IMR-90 (cell line): Measurements from ENCODE around the gene RNF144A. TPM values are rescaled to one million over a fixed set of nuclear protein-coding genes. Genes with fewer than 3 reads are reported as not detected.

Source experiments
- ATAC-seq: fragments of 200-7000 bp; cut with Tn5 transposase; 2 replicates; pipeline ENCODE4 v1.9.1; 2020; ENCODE audit warnings: low read depth, mild to moderate bottlenecking, moderate library complexity
- BruUV-seq: library from RNA; stranded (reverse); fragments of 400-500 nt; replicated peaks from 2 replicates; lab custom pipeline; 2021; lab: Mats Ljungman, UMichigan
- CTCF ChIA-PET: fragments of 300-600 bp; formaldehyde crosslinking; extraction: SDS; loops from one replicate; lab custom pipeline; 2021; ENCODE audit warnings: antibody characterized with exemption; lab: Yijun Ruan, JAX
- POLR2A ChIA-PET: fragments of 300-600 bp; sonication (Branson Sonifier 250); formaldehyde crosslinking; loops from one replicate; lab custom pipeline; 2022; ENCODE audit warnings: antibody characterized with exemption; ENCODE audit not compliant: unreplicated experiment; lab: Charles Lee
- DNase-seq: peaks from one replicate; pipeline ENCODE4 v3.0.0; 2013
- H2AFZ ChIP-seq: replicated peaks from 2 replicates; pipeline ENCODE3; 2013; ENCODE audit warnings: low read length, mild to moderate bottlenecking; ENCODE audit not compliant: poor library complexity
- H2AK5ac ChIP-seq: 2 replicates; pipeline ENCODE4 v1.6.1; 2013; ENCODE audit warnings: low read depth, low read length, inconsistent platforms
- H2AK9ac ChIP-seq: replicated peaks from 2 replicates; pipeline ENCODE3; 2013; ENCODE audit warnings: mild to moderate bottlenecking, low read depth, low read length, moderate library complexity; ENCODE audit not compliant: poor library complexity
- H2BK120ac ChIP-seq: 2 replicates; pipeline ENCODE4 v1.6.1; 2013; ENCODE audit warnings: low read depth, low read length, inconsistent platforms
- H2BK15ac ChIP-seq: 3 replicates; pipeline ENCODE4 v1.6.1; 2013; ENCODE audit warnings: low read depth, low read length, inconsistent platforms
- H2BK20ac ChIP-seq: 2 replicates; pipeline ENCODE4 v1.6.1; 2013; ENCODE audit warnings: low read depth, mild to moderate bottlenecking, inconsistent platforms, low read length, moderate library complexity
- H2BK5ac ChIP-seq: 2 replicates; pipeline ENCODE4 v1.6.1; 2013; ENCODE audit warnings: mild to moderate bottlenecking, low read depth, low read length, inconsistent platforms; ENCODE audit not compliant: poor library complexity, severe bottlenecking
- H3K14ac ChIP-seq: replicated peaks from 2 replicates; pipeline ENCODE4 v1.6.1; 2013; ENCODE audit warnings: low read depth, low read length, inconsistent platforms
- H3K18ac ChIP-seq: 2 replicates; pipeline ENCODE4 v1.6.1; 2013; ENCODE audit warnings: low read depth, low read length, control low read depth
- H3K23ac ChIP-seq: 2 replicates; pipeline ENCODE4 v1.6.1; 2013; ENCODE audit warnings: low read depth, low read length, inconsistent platforms
- H3K27ac ChIP-seq: 2 replicates; pipeline ENCODE4 v1.5.1; 2013; ENCODE audit warnings: mild to moderate bottlenecking, control low read depth, low read length; ENCODE audit not compliant: insufficient read depth
- H3K27me3 ChIP-seq: 2 replicates; pipeline ENCODE4 v1.6.1; 2013; ENCODE audit warnings: low read length; ENCODE audit not compliant: control insufficient read depth, insufficient read depth
- H3K36me3 ChIP-seq: 2 replicates; pipeline ENCODE4 v1.6.1; 2013; ENCODE audit warnings: low read length, mixed read lengths; ENCODE audit not compliant: control insufficient read depth, insufficient read depth
- H3K4ac ChIP-seq: 2 replicates; pipeline ENCODE4 v1.6.1; 2013; ENCODE audit warnings: low read depth, low read length, inconsistent platforms
- H3K4me1 ChIP-seq: 2 replicates; pipeline ENCODE4 v1.6.1; 2013; ENCODE audit warnings: low read length, mixed read lengths; ENCODE audit not compliant: control insufficient read depth, insufficient read depth
- H3K4me2 ChIP-seq: 2 replicates; pipeline ENCODE4 v1.6.1; 2013; ENCODE audit warnings: low read depth, mild to moderate bottlenecking, control low read depth, low read length, moderate library complexity
- H3K4me3 ChIP-seq: 2 replicates; pipeline ENCODE4 v1.5.1; 2013; ENCODE audit warnings: low read depth, mild to moderate bottlenecking, control low read depth, low read length, moderate library complexity; ENCODE audit not compliant: insufficient read depth
- H3K56ac ChIP-seq: 2 replicates; pipeline ENCODE4 v1.6.1; 2013; ENCODE audit warnings: low read length, inconsistent platforms; ENCODE audit not compliant: insufficient read depth; ENCODE audit errors: extremely low read depth
- H3K79me1 ChIP-seq, 2 experiments: 2 replicates each; pipeline ENCODE4 v1.6.1; 2013; ENCODE audit warnings: low read length in 2 of 2, inconsistent platforms in 1 of 2, low read depth in 1 of 2
- H3K9ac ChIP-seq: 2 replicates; pipeline ENCODE4 v1.6.1; 2013; ENCODE audit warnings: low read depth, low read length, control low read depth
- H3K9me1 ChIP-seq: 2 replicates; pipeline ENCODE4 v1.6.1; 2013; ENCODE audit warnings: low read length, inconsistent platforms; ENCODE audit not compliant: insufficient read depth
- H3K9me3 ChIP-seq: 2 replicates; pipeline ENCODE4 v1.6.1; 2013; ENCODE audit warnings: low read length; ENCODE audit not compliant: control insufficient read depth, insufficient read depth
- H4K20me1 ChIP-seq: 2 replicates; pipeline ENCODE4 v1.6.1; 2013; ENCODE audit warnings: low read length, inconsistent platforms; ENCODE audit not compliant: insufficient read depth
- H4K5ac ChIP-seq: 2 replicates; pipeline ENCODE4 v1.6.1; 2013; ENCODE audit warnings: mild to moderate bottlenecking, low read depth, low read length, control low read depth
- H4K8ac ChIP-seq, 2 experiments: 2 replicates each; pipeline ENCODE4 v1.6.1; 2013; ENCODE audit warnings: low read depth in 2 of 2, low read length in 2 of 2, control low read depth in 1 of 2, inconsistent platforms in 1 of 2
- H4K91ac ChIP-seq: 2 replicates; pipeline ENCODE4 v1.6.1; 2013; ENCODE audit warnings: low read depth, low read length, inconsistent platforms; ENCODE audit not compliant: insufficient read depth
- BHLHE40 ChIP-seq: fragments of 150-350 bp; IDR thresholded peaks from 2 replicates; pipeline ENCODE4 v1.6.1; 2016; ENCODE audit warnings: mild to moderate bottlenecking, low read depth, low read length
- CEBPB ChIP-seq: IDR thresholded peaks from 2 replicates; pipeline ENCODE4 v1.6.1; 2012; ENCODE audit warnings: low read depth, low read length, improper control_type of control experiment
- ELK1 ChIP-seq: fragments of 150-350 bp; IDR thresholded peaks from 2 replicates; pipeline ENCODE4 v1.6.1; 2016; ENCODE audit warnings: low read depth, mild to moderate bottlenecking, low read length, moderate library complexity, borderline replicate concordance
- FOS ChIP-seq: fragments of 150-350 bp; IDR thresholded peaks from 2 replicates; pipeline ENCODE4 v1.6.1; 2016; ENCODE audit warnings: low read depth, low read length
- MAFK ChIP-seq: IDR thresholded peaks from 2 replicates; pipeline ENCODE4 v1.6.1; 2012; ENCODE audit warnings: low read depth, low read length, improper control_type of control experiment
- MAZ ChIP-seq: IDR thresholded peaks from 2 replicates; pipeline ENCODE4 v1.6.1; 2012; ENCODE audit warnings: low read depth, mild to moderate bottlenecking, low read length, improper control_type of control experiment, moderate library complexity, borderline replicate concordance
- MXI1 ChIP-seq: IDR thresholded peaks from 2 replicates; pipeline ENCODE4 v1.6.1; 2012; ENCODE audit warnings: low read depth, mild to moderate bottlenecking, low read length, moderate library complexity, borderline replicate concordance
- RCOR1 ChIP-seq: IDR thresholded peaks from 2 replicates; pipeline ENCODE4 v1.6.1; 2012; ENCODE audit warnings: mild to moderate bottlenecking, low read length, improper control_type of control experiment; ENCODE audit not compliant: insufficient replicate concordance
- WGBS, 2 experiments: methylation state at CpG; one replicate each; pipeline versions ENCODE4 v1.1.5 to v1.1.7; 2013; ENCODE audit warnings: missing lambda C conversion rate in 2 of 2; ENCODE audit not compliant: insufficient read length in 1 of 2; ENCODE audit errors: extremely low coverage in 2 of 2; 5-methylcytosine and 5-hydroxymethylcytosine counted together
- dilution Hi-C: fragments of 300-500 bp; cut with HindIII; formaldehyde crosslinking; loops from one replicate; pipeline ENCODE4 v1.14.3; 2018; ENCODE audit warnings: low sequenced_read_pairs; ENCODE audit not compliant: unreplicated experiment
- in situ Hi-C: fragments of 300-500 bp; cut with MboI; formaldehyde crosslinking; loops from 3 replicates; pipeline ENCODE4 v1.14.3; 2019; ENCODE audit warnings: low sequenced_read_pairs, inconsistent platforms, mixed read lengths
- intact Hi-C: fragments of 100-400 bp; cut with micrococcal nuclease; formaldehyde crosslinking; loops from 2 replicates; pipeline ENCODE4 v1.10.0; 2022
- polyA plus RNA-seq, 3 experiments: library from polyadenylated mRNA; depleted of rRNA; stranded (reverse); fragments of >200 nt; gene quantifications; 2 replicates each; pipeline ENCODE4 v1.2.3, GENCODE V29; 2012; ENCODE audit warnings: low replicate concordance in 1 of 3
- total RNA-seq: library from RNA; depleted of rRNA; stranded (reverse); fragments of >200 nt; gene quantifications from 2 replicates; pipeline ENCODE4 v1.2.3, GENCODE V29; 2012
- TF ChIP-seq, protein P1 (sequence below): fragments of 150-350 bp; IDR thresholded peaks from 2 replicates; pipeline ENCODE4 v1.6.1; 2017; ENCODE audit warnings: mild to moderate bottlenecking, antibody characterized with exemption, low read length, low read depth
- TF ChIP-seq, protein P2 (sequence below): conservative IDR thresholded peaks from 2 replicates; pipeline ENCODE4 v1.5.1; 2012; ENCODE audit warnings: mild to moderate bottlenecking, low read depth, low read length, improper control_type of control experiment

RNF144A gene
- total and polyA plus RNA-seq, 2 of the 4 experiments (the other 2 are of a cell fraction) = 0.18 to 0.26 TPM

DNA sequence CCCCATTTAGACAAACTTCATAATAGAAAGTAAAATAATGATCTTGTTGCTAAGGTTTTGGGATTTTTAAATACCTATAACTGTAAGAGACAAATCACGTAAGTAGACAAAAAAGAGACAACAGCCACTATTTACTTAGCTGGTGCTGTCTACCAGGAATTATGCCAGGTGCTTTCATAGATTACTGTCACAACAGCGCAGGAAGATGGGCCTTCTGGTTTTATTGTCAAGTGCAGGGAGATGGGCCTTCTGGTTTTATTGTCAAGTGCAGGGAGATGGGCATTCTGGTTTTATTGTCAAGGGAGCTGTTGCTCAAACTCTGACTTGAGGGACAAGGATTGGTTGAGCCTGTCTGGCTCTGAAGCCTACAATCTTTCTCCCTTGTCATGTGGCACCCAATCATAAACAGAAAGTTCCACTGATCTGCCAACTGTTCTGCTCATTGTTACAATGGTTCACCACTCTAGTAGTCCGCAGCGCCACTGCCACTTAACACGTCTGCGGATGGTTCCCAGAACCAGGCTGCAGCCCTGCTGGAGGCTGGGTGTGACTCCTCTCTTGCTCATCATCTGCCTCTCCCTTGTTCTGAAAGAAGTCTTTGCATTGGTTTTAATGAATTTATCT lies 95.0 kb downstream of the RNF144A start:
- BruUV-seq = no TSS peak
- Histone ChIP-seq H2AK5ac (no peak overlapping the region), H2AFZ (no peak overlapping the region), H3K36me3 (no peaks in the 10 kb centered on the region), H4K8ac (no peak overlapping the region), H3K9me1 (no peaks in the 10 kb centered on the region), H4K5ac (no peak overlapping the region), H2BK20ac (no peak overlapping the region), H3K4me2 (no peak overlapping the region), H2BK5ac (no peak overlapping the region), H3K9ac (no peak overlapping the region), H2BK15ac (no peak overlapping the region), H3K9me3 (no peaks in the 10 kb centered on the region), H3K4me1 (no peaks in the 10 kb centered on the region), H3K23ac (no peak overlapping the region), H3K14ac (no peak overlapping the region), H2BK120ac (no peak overlapping the region), H4K20me1 (no peaks in the 10 kb centered on the region), H3K27ac (no peak overlapping the region), H3K56ac (no peak overlapping the region), H3K4me3 (no peak overlapping the region), H4K91ac (no peak overlapping the region), H3K4ac (no peak overlapping the region), H3K79me1 (no peaks in the 10 kb centered on the region), H3K18ac (no peak overlapping the region), H3K27me3 (no peaks in the 10 kb centered on the region), H2AK9ac (no peak overlapping the region)
- no peak for DNase-seq
- dilution Hi-C loops (no loop called here), in situ Hi-C loops (no loop called here), intact Hi-C loops (no loop called here)
- no peak for ATAC-seq
- TF ChIP-seq FOS (no peak), MXI1 (no peak), MAZ (no peak), RCOR1 (no peak), ELK1 (no peak), CEBPB (no peak), MAFK (no peak), BHLHE40 (no peak)
- TF ChIP-seq, protein P1, sequence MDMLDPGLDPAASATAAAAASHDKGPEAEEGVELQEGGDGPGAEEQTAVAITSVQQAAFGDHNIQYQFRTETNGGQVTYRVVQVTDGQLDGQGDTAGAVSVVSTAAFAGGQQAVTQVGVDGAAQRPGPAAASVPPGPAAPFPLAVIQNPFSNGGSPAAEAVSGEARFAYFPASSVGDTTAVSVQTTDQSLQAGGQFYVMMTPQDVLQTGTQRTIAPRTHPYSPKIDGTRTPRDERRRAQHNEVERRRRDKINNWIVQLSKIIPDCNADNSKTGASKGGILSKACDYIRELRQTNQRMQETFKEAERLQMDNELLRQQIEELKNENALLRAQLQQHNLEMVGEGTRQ = no peak
- TF ChIP-seq, protein P2, sequence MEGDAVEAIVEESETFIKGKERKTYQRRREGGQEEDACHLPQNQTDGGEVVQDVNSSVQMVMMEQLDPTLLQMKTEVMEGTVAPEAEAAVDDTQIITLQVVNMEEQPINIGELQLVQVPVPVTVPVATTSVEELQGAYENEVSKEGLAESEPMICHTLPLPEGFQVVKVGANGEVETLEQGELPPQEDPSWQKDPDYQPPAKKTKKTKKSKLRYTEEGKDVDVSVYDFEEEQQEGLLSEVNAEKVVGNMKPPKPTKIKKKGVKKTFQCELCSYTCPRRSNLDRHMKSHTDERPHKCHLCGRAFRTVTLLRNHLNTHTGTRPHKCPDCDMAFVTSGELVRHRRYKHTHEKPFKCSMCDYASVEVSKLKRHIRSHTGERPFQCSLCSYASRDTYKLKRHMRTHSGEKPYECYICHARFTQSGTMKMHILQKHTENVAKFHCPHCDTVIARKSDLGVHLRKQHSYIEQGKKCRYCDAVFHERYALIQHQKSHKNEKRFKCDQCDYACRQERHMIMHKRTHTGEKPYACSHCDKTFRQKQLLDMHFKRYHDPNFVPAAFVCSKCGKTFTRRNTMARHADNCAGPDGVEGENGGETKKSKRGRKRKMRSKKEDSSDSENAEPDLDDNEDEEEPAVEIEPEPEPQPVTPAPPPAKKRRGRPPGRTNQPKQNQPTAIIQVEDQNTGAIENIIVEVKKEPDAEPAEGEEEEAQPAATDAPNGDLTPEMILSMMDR = no peak
- CTCF ChIA-PET = interaction anchor here (1.2 kb wide), 1 partner anchor 10 kb away, joined by 4 read pairs; no protein-coding TSS in a partner anchor
- no CpG with 5 or more reads among the region's 6 CpGs for WGBS, 2 experiments
- POLR2A ChIA-PET = no interaction called here
